ACC112 (cell line): Measurements from ENCODE around the gene ARHGAP15.
"Not testable (repeated sequence)": the region's sequence is repeated elsewhere in the genome, so short reads cannot be mapped to it uniquely, and the experiment has no call there.

Source experiments
- H2AFZ ChIP-seq: fragments of 200-600 bp; sonication (generic); one replicate; pipeline ENCODE4 v1.6.0; 2017; ENCODE audit warnings: antibody characterized with exemption, low read length; ENCODE audit not compliant: unreplicated experiment
- H3K27ac ChIP-seq: fragments of 200-600 bp; sonication (generic); 2 replicates; pipeline ENCODE4 v1.5.1; 2014; ENCODE audit warnings: low read depth, mild to moderate bottlenecking, antibody characterized with exemption, low read length, moderate library complexity
- H3K27me3 ChIP-seq: fragments of 200-600 bp; sonication (generic); 2 replicates; pipeline ENCODE4 v1.6.1; 2014; ENCODE audit warnings: mild to moderate bottlenecking, antibody characterized with exemption, low read length, moderate library complexity, mixed read lengths; ENCODE audit not compliant: insufficient read depth
- H3K36me3 ChIP-seq: fragments of 200-600 bp; sonication (generic); 2 replicates; pipeline ENCODE4 v1.6.1; 2016; ENCODE audit warnings: mild to moderate bottlenecking, antibody characterized with exemption, low read length, moderate library complexity, mixed read lengths; ENCODE audit not compliant: insufficient read depth
- H3K4me1 ChIP-seq: fragments of 200-600 bp; sonication (generic); one replicate; pipeline ENCODE4 v1.6.1; 2016; ENCODE audit warnings: low read length, mixed read lengths; ENCODE audit not compliant: insufficient read depth, unreplicated experiment, control insufficient read depth
- H3K4me3 ChIP-seq: fragments of 200-600 bp; sonication (generic); 2 replicates; pipeline ENCODE4 v1.5.1; 2014; ENCODE audit warnings: mild to moderate bottlenecking, low read depth, low read length
- H3K79me2 ChIP-seq: fragments of 200-600 bp; sonication (generic); one replicate; pipeline ENCODE4 v1.6.0; 2016; ENCODE audit warnings: low read length; ENCODE audit not compliant: control insufficient read depth, unreplicated experiment, insufficient read depth

Gene ARHGAP15

DNA sequence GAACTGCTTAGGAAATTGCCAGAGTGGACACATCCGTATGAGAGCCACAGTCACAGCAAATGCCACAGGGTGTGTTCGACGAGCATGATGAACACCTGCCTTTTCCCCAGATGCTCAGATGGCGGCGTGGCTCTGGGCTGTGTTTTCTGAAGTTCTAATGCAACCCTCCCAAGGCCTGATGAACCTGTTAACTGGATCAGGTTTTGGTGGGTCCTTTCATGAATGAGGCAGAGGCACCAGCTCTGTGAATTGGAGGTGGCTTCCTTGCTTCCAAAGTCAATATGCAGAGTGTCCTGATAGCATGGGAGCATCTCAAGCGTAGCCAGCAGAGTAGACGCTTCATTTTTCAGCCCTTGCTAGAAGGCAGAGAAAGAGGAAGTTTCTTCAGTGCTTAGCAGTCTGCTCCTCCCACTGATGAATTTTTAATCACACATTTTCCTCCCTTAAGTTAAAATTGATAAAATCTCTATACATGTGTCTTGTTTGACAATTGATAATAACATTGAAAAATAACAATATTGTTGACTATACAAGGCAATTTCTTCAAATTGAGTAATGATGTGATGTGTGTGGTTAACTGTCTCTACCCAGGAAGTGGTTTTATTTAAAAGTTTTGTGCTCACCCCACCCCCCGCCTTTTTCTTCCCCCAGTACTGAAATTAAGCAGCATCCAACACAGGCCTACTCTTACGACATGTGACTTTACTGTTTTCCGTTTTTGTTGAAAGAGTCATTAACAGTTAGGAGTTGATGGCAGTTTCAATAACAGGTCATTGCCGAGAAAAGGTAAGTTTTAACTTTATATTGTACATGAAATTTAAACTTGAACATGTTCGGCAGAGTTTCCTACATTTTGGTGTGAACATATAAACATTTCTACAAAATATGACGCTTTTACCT is at the start of gene ARHGAP15:
Gene ARHGAP15, plus strand, starts transcription at position 739 of the 900 bp plus-strand sequence.
- no peaks in the 10 kb centered on the region for H3K36me3 ChIP-seq
- no peak within 1 kb of the TSS for H2AFZ ChIP-seq
- H3K79me2 ChIP-seq: no peaks in the 10 kb centered on the region
- H3K4me1 ChIP-seq: peaks cover 4% of the 10 kb centered on the region
- no peak within 1 kb of the TSS for H3K4me3 ChIP-seq
- no peak within 1 kb of the TSS for H3K27ac ChIP-seq
- peaks cover 5% of the 10 kb centered on the region for H3K27me3 ChIP-seq

DNA sequence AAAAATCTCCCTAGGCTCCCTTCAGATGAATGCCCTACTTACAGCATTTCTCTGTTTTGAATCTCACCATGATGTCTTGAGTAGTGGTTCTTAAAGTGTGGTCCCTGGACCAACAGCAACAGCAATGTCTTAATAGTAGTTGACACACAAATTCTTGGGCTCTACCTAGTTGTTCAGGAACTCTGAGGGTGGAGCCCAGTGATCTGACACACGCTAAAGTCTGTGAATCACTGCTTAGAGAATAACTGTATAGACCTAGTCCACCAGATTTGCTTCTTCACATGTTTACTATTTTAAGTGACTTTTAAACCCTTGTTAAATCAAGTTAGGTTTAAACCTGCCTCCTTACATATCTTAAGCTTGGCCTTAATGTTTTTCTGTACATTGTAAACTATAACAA is 47.6 kb upstream of the ARHGAP15 start:
- Histone ChIP-seq H2AFZ (no peak overlapping the region), H3K36me3 (no peaks in the 10 kb centered on the region), H3K27ac (no peak overlapping the region), H3K79me2 (no peaks in the 10 kb centered on the region), H3K27me3 (no peaks in the 10 kb centered on the region), H3K4me3 (no peak overlapping the region), H3K4me1 (peaks cover 11% of the 10 kb centered on the region)

DNA sequence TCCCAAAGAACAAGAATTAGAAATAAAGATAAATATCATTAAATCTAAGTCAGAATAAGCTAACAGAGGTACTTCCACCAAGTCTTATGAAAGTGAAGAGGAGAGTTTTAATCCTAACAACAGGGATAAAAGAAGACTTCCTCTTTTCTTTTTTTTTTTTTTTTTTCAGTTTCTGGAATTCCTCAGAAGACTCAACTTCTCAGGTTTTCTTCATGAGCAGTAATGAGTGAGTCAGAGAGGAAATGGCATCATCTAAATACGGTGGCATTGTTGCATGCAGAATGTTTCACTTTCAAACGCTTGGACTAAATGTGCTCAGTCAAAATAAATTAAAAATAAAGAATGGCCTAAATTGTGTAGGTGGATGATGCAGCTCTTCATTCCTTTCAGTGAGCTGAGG is 45.6 kb upstream of the ARHGAP15 start:
- Histone ChIP-seq H2AFZ (peak overlapping the region; percentile 67), H3K27me3 (no peaks in the 10 kb centered on the region), H3K36me3 (no peaks in the 10 kb centered on the region), H3K4me1 (peaks cover 11% of the 10 kb centered on the region), H3K4me3 (peak overlapping the region; percentile 57), H3K79me2 (no peaks in the 10 kb centered on the region), H3K27ac (peak overlapping the region; percentile 63)

- Histone ChIP-seq H3K27ac (peak overlapping the region; percentile 63), H3K79me2 (no peaks in the 10 kb centered on the region), H3K36me3 (no peaks in the 10 kb centered on the region), H3K27me3 (no peaks in the 10 kb centered on the region), H3K4me3 (no peak overlapping the region), H2AFZ (peak overlapping the region; percentile 67), H3K4me1 (peaks cover 11% of the 10 kb centered on the region)
These were observed 44.8 kb upstream of the ARHGAP15 start for GRCh38 chr2:143084462-143084861.

DNA sequence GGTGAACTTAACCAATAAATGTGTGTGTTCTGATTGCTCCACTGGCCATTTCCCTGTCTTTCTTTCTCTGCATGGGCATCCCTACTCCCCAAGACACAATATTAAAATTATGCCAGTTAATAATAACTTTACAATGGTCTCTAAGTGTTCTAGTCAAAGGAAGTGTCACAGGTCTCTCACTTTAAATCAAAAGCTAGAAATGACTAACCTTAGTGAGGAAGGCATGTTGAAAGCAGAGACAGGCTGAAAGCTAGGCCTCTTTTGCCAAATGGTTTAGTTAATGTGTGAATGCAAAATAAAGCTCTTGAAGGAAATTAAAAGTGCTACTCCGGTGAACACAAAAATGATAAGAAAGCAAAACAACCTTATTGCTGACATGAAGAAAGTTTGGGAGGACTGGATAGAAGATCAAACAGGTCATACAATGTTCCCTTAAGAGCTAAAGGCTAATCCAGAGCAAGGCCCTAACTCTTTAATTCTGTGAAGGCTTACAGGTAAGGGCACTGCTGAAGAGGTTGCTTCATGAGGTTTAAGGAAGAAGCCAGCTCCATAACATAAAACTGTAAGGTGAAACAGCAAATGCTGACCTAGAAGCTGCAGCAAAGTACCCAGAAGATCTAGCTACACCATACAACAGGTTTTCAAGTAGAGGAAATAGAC is 44.0 kb upstream of the ARHGAP15 start:
- H3K36me3 ChIP-seq: no peaks in the 10 kb centered on the region
- H2AFZ ChIP-seq: no peak overlapping the region
- no peak overlapping the region for H3K4me3 ChIP-seq
- H3K27ac ChIP-seq: no peak overlapping the region
- H3K79me2 ChIP-seq: no peaks in the 10 kb centered on the region
- peaks cover 11% of the 10 kb centered on the region for H3K4me1 ChIP-seq
- H3K27me3 ChIP-seq: no peaks in the 10 kb centered on the region

DNA sequence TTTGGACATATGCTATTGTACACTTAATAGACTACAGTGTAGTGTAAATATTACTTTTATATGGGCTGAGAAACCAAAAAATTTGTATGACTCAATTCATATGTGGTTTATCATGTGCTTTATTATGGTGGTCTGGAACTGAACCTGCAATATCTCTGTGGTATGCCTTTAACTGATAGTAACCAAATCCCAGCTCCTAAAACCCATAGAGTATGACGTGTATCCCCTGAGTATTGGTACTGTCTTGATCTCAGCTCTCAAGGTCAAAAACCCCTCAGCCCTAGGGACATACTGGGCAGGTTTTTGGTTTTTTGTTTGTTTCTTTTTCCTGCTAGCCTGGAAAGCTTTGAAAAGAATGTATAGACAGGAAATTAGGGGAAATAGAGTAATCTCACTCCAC is 42.2 kb upstream of the ARHGAP15 start:
- Histone ChIP-seq H2AFZ (no peak overlapping the region), H3K27ac (no peak overlapping the region), H3K79me2 (no peaks in the 10 kb centered on the region), H3K27me3 (no peaks in the 10 kb centered on the region), H3K36me3 (no peaks in the 10 kb centered on the region), H3K4me3 (no peak overlapping the region), H3K4me1 (peaks cover 11% of the 10 kb centered on the region)

- H3K27me3 ChIP-seq: no peaks in the 10 kb centered on the region
- H2AFZ ChIP-seq: no peak overlapping the region
- no peaks in the 10 kb centered on the region for H3K79me2 ChIP-seq
- no peak overlapping the region for H3K27ac ChIP-seq
- peaks cover 8% of the 10 kb centered on the region for H3K4me1 ChIP-seq
- no peaks in the 10 kb centered on the region for H3K36me3 ChIP-seq
- no peak overlapping the region for H3K4me3 ChIP-seq
These were observed 40.8 kb upstream of the ARHGAP15 start for GRCh38 chr2:143088388-143088787.

GRCh38 chr2:143089520-143089919 is 39.7 kb upstream of the ARHGAP15 start:
- not testable (repeated sequence) for H3K36me3 ChIP-seq, H3K27ac ChIP-seq, H3K4me1 ChIP-seq, H3K27me3 ChIP-seq, H2AFZ ChIP-seq, H3K79me2 ChIP-seq, H3K4me3 ChIP-seq

DNA sequence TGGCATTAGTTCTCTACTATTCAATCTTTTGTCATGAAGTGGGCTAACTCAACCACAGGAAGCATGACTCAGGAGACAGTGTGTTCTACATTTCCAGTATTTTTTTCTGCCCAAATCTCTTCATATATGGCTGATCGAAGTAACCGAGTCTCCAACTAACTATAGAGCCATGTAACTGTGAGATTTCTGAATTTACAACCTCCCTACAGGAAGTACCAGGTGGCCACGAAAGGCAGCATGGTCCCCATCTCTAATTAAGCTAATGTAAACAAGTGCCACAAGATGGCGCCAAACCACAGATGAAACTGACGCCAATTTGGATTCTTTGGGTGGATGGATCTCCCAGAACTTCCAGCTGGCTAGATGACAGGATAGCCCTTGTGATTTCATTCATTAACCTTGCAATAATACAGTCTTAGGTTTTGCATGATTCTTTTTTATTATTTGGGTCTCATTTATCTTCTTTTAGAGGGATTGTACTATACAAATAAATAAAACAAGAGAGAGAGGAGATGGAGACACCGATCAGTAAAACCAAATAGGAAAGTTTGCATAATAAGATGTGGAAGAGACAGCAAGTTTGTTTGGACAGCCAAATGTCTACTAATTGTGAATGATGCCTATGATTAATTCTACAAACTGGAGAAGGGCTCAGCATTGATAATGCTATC is 18.3 kb upstream of the ARHGAP15 start:
- Histone ChIP-seq H3K36me3 (no peaks in the 10 kb centered on the region), H3K4me3 (no peak overlapping the region), H3K79me2 (no peaks in the 10 kb centered on the region), H3K27ac (no peak overlapping the region), H2AFZ (peak overlapping the region; percentile 49), H3K4me1 (peaks cover 5% of the 10 kb centered on the region), H3K27me3 (no peaks in the 10 kb centered on the region)

DNA sequence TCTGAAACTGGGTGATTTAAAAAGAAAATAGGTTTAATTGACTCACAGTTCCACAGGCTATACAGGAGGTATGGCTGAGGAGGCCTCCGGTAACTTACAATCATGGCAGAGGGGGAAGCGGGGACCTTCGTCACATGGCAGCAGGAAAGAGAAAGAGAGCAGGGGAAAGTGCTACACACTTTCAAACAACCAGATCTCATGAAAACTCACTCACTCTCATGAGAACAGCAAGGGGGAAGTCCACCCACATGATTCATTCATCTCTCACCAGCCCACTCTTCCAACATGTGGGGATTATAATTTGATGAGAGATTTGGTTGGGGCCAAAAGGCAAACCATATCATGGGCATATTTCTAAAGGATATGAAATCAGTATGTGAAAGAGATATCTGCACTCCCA is 12.0 kb upstream of the ARHGAP15 start:
- Histone ChIP-seq H3K4me1 (no peaks in the 10 kb centered on the region), H3K27ac (no peak overlapping the region), H3K79me2 (no peaks in the 10 kb centered on the region), H3K4me3 (no peak overlapping the region), H3K27me3 (peaks cover 7% of the 10 kb centered on the region; the same call in 1 of the 2 replicates), H3K36me3 (no peaks in the 10 kb centered on the region), H2AFZ (no peak overlapping the region)
